DMS 273 treated with DMSO at 0.1 percent for 48 hours (cell line): ENCODE results near the gene IL16.
A peak's percentile ranks its signal among the peaks of the same experiment; 100 is the strongest.
"Not testable (repeated sequence)": the region's sequence is repeated elsewhere in the genome, so short reads cannot be mapped to it uniquely, and the experiment has no call there.

Experiments used
- DNase-seq: peaks from one replicate; lab custom pipeline; 2025; lab: John Stamatoyannopoulos, UW

IL16 gene

DNA sequence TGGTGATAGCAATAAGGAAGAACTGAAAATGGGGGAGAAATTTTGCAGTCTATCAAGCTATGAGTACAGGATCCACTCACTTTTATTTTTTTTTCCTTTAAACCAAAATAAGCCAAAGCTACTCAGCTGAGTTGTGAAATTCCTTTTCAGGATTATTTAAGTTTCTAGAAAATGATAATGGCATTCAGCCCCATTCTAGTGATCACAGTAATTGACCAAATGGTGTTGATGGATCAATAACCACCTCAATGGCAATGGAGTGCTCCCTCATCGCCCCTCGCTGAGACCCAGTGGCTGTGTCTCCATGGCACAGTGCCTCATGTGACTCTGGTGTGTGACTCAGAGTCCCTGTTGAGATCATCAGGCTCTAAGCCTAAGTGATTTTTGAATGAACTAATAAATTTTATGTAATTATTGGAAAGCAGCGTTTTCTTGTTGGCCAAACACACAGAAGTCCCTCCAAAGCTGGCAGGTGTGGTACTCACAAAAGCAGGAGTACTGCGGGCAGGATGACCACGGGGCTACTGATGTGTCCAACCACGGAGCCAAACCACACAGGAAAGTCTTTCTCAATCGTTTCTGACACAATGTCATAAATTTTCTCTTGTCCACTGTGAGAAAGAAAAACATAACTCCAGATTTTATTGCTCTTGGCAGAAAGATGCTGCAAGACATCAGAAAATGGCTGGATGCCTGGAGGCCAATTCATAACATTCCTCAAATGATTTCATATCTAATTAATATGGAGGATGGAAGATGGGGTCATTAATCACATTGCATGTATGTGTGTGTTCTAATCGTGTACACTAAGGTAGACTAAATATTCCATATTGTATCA lies 141.7 kb downstream of the IL16 start:
- no peak for DNase-seq

- no peak for DNase-seq
Observed at GRCh38 chr15:81339321-81339720, 142.6 kb downstream of the IL16 start.

- DNase-seq = no peak
Observed at GRCh38 chr15:81339851-81340250, 143.2 kb downstream of the IL16 start.

GRCh38 chr15:81341351-81341750 lies 144.7 kb downstream of the IL16 start:
- DNase-seq = no peak

DNA sequence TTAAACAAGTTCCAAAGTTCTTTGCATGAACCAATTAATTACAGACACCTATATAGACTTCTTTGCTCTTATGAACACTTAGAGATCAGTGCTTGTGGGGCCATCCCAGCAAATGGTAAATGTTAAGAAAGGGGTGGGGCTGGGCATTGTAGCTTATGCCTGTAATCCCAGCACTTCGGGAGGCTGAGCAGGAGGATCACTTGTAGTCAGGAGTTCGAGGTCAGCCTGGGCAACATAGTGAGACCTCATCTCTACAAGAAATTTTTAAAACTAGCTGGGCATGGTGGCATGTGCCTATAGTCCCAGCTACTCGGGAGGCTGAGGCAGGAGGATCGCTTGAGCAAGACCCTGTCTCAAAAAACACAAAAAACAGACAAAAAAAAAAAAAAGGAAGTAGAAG lies 146.7 kb downstream of the IL16 start:
- DNase-seq = no peak

DNA sequence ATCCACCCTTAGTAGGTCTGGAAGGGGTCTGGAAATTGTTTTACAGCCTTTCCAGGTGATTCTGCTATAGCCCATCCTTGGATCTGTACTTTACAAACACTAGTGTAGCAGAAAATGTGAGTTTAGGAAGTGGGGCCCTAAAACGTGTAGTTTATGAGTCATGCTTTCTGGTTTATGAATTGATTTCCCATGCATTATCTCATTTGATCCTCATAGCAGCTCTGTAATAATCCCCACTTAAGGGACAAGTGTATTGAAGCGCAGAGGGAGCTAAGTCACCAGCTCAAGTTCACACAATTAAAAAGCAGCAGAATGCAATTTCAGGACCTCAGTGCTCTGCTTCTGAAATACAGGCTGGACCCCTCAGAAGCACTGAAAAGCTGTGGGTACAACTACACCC lies 149.9 kb downstream of the IL16 start:
- no peak for DNase-seq

GRCh38 chr15:81347910-81348309 lies 151.2 kb downstream of the IL16 start:
- DNase-seq = no peak

- not testable (repeated sequence) for DNase-seq
Observed at GRCh38 chr15:81348691-81349090, 152.0 kb downstream of the IL16 start.

GRCh38 chr15:81349271-81349670 lies 152.6 kb downstream of the IL16 start:
- no peak for DNase-seq

GRCh38 chr15:81351651-81352050 lies 155.0 kb downstream of the IL16 start:
- peak; percentile 2 for DNase-seq

GRCh38 chr15:81356252-81356651 lies 159.6 kb downstream of the IL16 start:
- no peak for DNase-seq

- DNase-seq = no peak
Observed at GRCh38 chr15:81357180-81357686, 160.6 kb downstream of the IL16 start.

DNA sequence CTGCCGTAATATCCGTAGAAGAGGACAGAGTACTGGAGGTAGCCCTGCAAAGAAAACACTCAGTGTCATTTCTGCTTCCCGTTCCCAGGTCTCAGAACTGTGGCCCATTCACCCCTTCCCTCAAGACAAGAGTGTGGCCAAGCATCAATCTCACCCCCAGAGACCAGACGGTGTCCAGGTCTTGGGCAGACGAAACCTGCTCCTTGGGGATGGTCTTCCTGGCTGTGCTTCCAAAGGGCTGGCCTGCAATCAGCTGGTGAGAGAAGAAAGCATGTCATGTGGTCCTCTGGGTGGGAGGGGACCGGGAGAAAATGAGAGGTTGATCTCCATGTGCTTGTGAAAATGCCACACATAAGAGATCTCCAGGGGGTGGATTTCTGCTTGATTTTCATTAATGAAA lies 161.6 kb downstream of the IL16 start:
- no peak for DNase-seq

GRCh38 chr15:81360491-81360890 lies 163.8 kb downstream of the IL16 start:
- DNase-seq = no peak

- DNase-seq = no peak
Observed at GRCh38 chr15:81361891-81362290, 165.2 kb downstream of the IL16 start.

- DNase-seq = no peak
Observed at GRCh38 chr15:81362790-81363189, 166.1 kb downstream of the IL16 start.

DNA sequence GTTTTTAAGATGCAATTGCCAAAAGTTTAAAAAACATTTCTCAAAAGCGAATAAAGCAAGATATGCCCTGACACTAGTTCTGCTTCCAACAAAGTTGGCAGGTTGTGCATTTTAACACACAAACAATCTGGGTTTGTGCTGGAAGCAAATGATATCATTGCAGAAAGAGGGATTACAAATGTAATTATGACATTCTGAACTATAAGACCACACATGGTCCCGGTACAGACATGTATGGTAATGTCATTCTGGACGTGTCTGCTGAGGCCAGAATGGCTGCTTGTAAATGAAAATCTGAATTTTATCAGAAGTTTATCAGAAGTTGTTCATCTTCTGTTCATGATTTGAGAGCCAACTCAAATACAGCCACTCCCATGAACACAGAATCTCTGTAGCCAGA lies 166.6 kb downstream of the IL16 start:
- no peak for DNase-seq
